ENCODE data around the gene GGCT. TPM values are rescaled to one million over a fixed set of nuclear protein-coding genes. Genes with fewer than 3 reads are reported as not detected.
"Not testable (repeated sequence)": the region's sequence is repeated elsewhere in the genome, so short reads cannot be mapped to it uniquely, and the experiment has no call there.

GGCT gene
- total RNA-seq, 8 experiments from 2014 or later: 31.6 to 71.6 (median 49.3) TPM

DNA sequence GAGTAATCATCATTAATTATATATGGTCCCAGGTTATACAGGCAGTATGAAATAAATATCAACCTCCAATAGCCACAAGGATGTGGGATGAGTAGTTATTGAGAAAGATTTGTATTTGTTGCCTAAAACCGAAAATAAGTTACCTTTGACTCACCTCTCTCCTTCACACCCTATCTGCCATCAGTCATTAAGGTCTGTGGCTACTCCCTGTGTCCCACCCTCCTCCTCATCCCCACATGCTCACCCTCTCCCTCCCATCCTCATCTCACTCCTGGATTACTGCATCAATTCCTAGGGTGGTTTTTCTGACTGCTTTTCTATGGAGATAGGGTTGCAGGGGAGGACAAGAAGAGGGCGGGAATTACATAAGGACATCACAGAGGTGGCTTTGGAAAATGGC, 9.1 kb upstream of the GGCT start:
- in situ Hi-C loops (cut with MboI; ENCODE audit: low pct_unique_long_range_greater_than_20kb in 2 of 9, low sequenced_read_pairs in 9 of 9, unreplicated experiment in 9 of 9): no loop called here
- ATAC-seq (replicated peaks in 6 of 8): peak in 1 of 8 experiments; percentile 20
- H3K4me3 ChIP-seq: no peak overlapping the region
- peaks cover 0 to 13% of the 10 kb centered on the region in 2 donors for H3K4me1 ChIP-seq (replicated peaks in 1 of 2)
- WGBS, 10 experiments: 40 to 100% (median 86%) methylated on average over 1 to 2 of the region's 2 CpGs; no CpG with 5 or more reads in 3 of the 10 experiments
- H3K27ac ChIP-seq: no peak overlapping the region

DNA sequence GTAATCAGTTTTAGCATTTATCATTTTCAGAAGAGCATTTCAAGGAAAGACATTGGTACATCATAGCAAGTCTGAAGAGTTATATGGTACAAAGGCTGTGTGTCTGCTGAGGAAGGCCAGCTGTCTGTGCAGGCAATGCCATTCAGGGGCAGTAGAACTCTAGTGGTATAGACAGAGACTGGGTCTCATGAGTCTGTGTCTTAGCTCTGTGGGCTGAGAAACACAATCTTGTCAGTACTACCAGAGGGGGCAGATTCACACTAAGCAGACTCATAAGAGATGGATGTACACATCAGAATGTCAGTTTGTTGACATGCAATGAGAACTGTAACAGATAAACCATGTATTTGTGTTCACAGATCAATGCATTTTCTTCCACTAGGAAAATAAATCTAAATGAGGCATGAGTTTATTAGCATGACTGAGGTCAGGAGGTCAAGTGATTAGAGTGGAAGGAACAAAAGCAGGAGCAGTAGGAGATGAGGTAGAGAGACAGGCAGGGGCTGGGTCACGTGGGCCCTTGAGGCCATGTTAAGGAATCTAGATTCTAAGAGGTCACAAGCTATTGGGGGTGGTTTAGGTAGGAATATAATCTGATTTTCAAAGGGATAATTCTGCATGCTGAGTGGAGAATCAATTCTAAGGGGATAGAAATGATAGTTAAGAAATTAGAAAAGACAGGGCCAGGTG, 7.5 kb upstream of the GGCT start:
- ATAC-seq (replicated peaks in 6 of 8): peak in 4 of 8 experiments; percentile 32 to 87 (median 58)
- Histone ChIP-seq H3K4me3 (no peak overlapping the region), H3K4me1 (replicated peaks in 1 of 2) (peaks cover 0 to 13% of the 10 kb centered on the region in 2 donors), H3K27ac (no peak overlapping the region)
- in situ Hi-C loops (cut with MboI; ENCODE audit: low pct_unique_long_range_greater_than_20kb in 2 of 9, low sequenced_read_pairs in 9 of 9, unreplicated experiment in 9 of 9): no loop called here
- WGBS, 10 experiments: 29 to 100% (median 57%) methylated on average over 1 of the region's 1 CpG; no CpG with 5 or more reads in 3 of the 10 experiments

DNA sequence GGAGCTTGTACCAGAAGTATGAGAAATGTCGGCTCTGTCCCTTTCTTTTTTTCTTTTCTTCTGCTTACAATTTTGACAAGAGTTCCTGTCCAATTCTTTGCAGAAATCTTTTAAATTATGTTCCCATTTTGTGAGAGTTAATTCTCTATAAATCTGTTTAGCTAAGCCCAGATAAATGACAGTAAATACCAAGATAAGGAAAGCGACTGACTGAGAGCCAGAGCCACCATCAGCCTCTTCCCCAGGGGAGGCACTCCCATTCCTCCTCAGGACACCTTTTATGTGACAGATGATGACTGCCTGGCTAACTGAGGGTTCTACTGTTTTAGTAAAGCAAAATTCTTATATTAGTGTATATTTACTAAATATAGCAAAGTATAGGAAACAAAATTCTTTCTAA, 6.9 kb upstream of the GGCT start:
- in situ Hi-C loops (cut with MboI; ENCODE audit: low pct_unique_long_range_greater_than_20kb in 2 of 9, low sequenced_read_pairs in 9 of 9, unreplicated experiment in 9 of 9): no loop called here
- H3K4me1 ChIP-seq (replicated peaks in 1 of 2): peaks cover 0 to 13% of the 10 kb centered on the region in 2 donors
- ATAC-seq (replicated peaks in 6 of 8): no peak
- no peak overlapping the region for H3K4me3 ChIP-seq
- no peak overlapping the region for H3K27ac ChIP-seq
- WGBS, 10 experiments: 58 to 100% (median 82%) methylated on average over 1 to 2 of the region's 2 CpGs; no CpG with 5 or more reads in 2 of the 10 experiments

DNA sequence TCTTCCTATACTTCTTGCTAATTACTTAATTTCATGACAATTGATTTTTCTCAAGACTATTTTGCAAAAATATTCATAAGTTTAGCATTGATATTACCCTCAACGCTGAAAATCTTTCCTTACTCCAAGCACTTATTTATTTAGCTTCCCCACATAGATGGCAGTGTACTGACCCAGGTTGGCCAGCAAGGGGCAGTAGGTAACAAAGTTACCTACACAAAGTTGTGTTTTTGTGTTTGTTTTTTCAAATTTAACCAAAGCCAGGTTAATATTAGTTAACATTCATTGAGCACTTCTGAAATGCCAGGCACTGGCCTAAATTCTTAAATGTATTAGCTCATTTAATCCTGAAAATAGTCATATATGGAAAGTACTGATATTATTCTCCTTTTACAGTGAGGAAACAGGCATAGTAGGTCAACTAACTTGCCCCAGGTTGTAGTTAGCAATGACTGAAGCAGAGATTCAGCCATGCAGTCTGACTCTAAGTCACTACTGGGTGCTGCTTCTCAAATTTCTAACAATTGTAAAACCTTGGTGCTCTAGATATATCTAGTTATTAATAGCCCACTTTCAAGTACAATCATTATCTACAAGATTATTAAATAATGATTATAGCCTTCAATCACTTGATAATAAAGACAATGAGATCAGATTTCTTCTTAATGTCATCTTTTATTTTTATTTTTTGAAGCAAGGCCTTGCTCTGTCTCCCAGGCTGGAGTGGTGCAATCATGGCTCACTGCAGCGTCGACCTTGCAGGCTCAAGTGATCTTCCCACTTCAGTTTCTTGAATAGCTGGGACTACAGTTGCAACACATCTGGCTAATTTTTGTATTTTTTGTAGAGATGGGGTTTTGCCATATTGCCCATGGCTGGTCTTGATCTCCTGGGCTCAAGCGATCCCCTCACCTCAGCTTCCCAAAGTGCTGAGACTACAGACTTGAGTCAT, 5.8 kb upstream of the GGCT start:
- H3K4me1 ChIP-seq (replicated peaks in 1 of 2): peaks cover 0 to 13% of the 10 kb centered on the region in 2 donors
- peak in 4 of 8 experiments; percentile 21 to 46 (median 38) for ATAC-seq (replicated peaks in 6 of 8)
- in situ Hi-C loops (cut with MboI; ENCODE audit: low pct_unique_long_range_greater_than_20kb in 2 of 9, low sequenced_read_pairs in 9 of 9, unreplicated experiment in 9 of 9): no loop called here
- WGBS, 10 experiments: 0 to 83% (median 52%) methylated on average over 1 to 4 of the region's 4 CpGs
- no peak overlapping the region for H3K27ac ChIP-seq
- no peak overlapping the region for H3K4me3 ChIP-seq

DNA sequence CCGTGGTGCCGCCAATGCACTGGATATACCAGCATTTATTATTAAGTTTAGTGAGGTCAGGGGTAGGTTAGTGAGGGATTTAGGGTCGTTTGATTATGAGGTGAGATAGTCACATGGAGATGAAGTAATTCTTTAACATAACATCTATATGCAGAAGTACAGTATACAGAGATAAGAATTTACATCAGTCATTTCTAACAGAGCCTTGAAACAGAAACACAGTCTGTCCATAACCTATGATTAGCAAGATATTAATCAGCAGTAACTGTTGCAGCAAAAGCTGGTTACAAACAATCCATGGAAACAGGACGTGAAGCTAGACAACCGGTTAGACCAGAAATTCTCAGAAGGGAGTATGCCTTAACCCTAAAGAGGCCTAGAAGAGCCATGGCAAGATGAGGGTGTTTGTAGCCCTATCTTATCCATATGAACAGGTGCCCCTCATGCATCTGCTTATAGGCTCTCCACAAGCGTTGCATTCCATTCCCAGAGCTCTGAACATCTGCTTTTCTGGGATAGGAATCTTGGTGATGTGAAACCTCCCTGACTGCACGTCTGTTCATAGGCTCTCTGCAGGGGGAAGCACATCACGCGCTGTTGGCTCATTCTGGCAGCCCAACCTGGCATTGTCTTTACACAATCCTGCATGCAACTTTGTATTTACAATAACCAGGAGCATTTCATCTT, 4.7 kb upstream of the GGCT start:
- peaks cover 3 to 13% of the 10 kb centered on the region in 2 donors for H3K4me1 ChIP-seq (replicated peaks in 1 of 2)
- H3K4me3 ChIP-seq; H3K27ac ChIP-seq; ATAC-seq (replicated peaks in 6 of 8); in situ Hi-C loops (cut with MboI; ENCODE audit: low pct_unique_long_range_greater_than_20kb in 2 of 9, low sequenced_read_pairs in 9 of 9, unreplicated experiment in 9 of 9): not testable (repeated sequence)
- WGBS, 10 experiments: 73 to 88% (median 83%) methylated on average over 1 to 5 of the region's 9 CpGs; no CpG with 5 or more reads in 3 of the 10 experiments

DNA sequence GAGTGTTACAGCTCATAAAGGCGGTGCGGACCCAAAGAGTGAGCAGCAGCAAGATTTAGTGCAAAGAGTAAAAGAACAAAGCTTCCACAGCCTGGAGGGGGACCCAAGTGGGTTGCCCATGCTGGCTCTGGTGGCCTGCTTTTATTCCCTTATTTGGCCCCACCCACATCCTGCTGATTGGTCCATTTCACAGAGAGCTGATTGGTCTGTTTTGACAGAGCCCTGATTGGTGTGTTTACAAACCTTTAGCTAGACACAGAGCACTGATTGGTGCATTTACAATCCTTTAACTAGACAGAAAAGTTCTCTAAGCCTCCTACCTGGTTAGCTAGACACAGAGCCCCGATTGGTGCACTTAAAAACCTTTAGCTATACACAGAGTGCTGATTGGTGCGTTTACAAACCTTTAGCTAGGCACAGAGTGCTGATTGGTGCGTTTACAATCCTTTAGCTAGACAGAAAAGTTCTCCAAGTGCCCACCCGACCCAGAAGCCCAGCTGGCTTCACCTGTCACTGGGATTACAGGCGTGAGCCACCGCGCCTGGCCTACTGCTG, 2.8 kb upstream of the GGCT start:
- H3K4me1 ChIP-seq (replicated peaks in 1 of 2): peaks cover 7 to 14% of the 10 kb centered on the region in 2 donors
- in situ Hi-C loops (cut with MboI; ENCODE audit: low pct_unique_long_range_greater_than_20kb in 2 of 9, low sequenced_read_pairs in 9 of 9, unreplicated experiment in 9 of 9): not testable (repeated sequence)

DNA sequence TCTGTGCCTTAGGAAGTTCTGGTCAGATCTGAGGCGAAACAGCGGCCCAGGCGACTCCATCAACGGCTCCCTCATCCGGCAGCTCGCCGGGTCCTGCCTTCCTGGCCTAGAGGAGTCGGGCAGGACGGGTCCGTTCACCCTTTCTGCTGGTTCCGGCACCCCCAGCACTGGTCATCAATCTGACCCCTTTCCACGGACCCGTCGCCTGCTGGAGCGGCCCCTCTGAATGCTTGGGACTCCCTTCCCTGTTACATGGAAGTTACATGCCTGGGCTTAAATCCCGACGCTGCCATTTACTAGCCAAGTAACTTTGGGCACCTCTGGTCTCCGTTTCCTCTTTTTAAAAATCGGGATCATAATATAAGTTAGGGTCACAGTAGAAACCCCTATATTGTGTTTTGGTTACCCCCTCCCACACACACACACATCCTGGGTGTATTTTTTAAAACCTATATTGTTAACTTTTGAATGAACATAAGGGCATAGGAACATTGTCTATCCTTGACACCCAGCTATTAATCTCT, 607 bp upstream of the GGCT start:
- 11 to 84% (median 62%) methylated on average over 1 to 15 of the region's 19 CpGs; no CpG with 5 or more reads in 4 of the 10 experiments for WGBS, 10 experiments
- Histone ChIP-seq H3K4me1 (replicated peaks in 1 of 2) (peaks cover 2 to 7% of the 10 kb centered on the region in 2 donors), H3K4me3 (peak overlapping the region; percentile 59 to 78 (median 65)), H3K27ac (peak overlapping the region in 1 of 2 donors; percentile 67)
- ATAC-seq (replicated peaks in 6 of 8): peak in 3 of 8 experiments; percentile 20 to 27 (median 24)
- in situ Hi-C loops (cut with MboI; ENCODE audit: low pct_unique_long_range_greater_than_20kb in 2 of 9, low sequenced_read_pairs in 9 of 9, unreplicated experiment in 9 of 9): no loop called here

More for the DNA sequence above, 2.8 kb upstream of the GGCT start:
- not testable (repeated sequence) for ATAC-seq (replicated peaks in 6 of 8); H3K4me3 ChIP-seq; H3K27ac ChIP-seq
- WGBS, 10 experiments: 67 to 100% (median 100%) methylated on average over 1 to 6 of the region's 9 CpGs; no CpG with 5 or more reads in 3 of the 10 experiments

DNA sequence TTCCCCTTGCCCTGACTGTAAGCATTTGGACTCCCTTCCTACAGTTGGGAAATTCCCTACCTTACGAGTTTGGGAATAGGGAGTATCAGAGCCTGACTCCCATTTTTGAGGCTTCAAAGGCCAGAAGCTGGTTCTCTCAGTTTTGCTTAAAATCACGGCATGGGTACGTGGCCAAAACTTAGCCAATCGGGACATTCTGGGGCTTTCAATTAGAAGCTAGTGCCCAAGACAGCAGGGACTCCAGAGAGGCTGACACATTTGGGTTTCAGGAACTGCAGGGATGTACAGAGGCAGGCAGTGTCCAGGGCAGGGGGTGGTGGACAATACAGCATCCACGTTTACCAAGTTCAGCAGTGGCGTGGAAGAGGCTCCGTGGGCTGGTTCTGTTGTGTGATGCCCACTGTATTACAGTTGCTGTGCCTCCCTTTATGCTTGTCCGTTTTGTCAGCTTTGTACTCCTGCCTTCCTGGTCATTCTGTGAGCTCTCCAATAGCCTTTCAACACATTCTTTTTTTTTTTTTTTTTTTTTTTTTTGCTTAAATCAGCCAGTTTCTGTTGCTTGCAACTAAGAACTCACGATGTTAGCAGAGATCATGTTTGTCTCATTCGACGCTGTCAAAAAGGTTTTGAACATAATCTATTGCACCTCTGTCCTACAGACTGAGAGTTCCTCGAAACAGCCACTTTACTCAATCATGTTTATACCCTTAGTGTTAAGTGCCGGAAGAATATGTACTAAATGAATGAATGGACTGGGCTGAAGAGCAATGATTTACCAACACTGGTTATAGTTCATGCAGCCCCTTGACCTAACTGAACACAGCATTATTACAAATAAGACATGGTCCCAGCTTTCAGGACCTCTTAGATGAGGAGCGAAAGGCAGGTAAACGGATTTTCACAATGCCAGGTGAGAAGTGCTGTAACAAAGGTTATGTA, 1.1 kb downstream of the GGCT start:
- in situ Hi-C loops (cut with MboI; ENCODE audit: low pct_unique_long_range_greater_than_20kb in 2 of 9, low sequenced_read_pairs in 9 of 9, unreplicated experiment in 9 of 9): no loop called here
- Histone ChIP-seq H3K4me1 (replicated peaks in 1 of 2) (peaks cover 2 to 7% of the 10 kb centered on the region in 2 donors), H3K4me3 (peak overlapping the region; percentile 59 to 78 (median 65)), H3K27ac (no peak overlapping the region)
- ATAC-seq (replicated peaks in 6 of 8): no peak
- WGBS, 10 experiments: 8 to 62% (median 42%) methylated on average over 2 to 13 of the region's 15 CpGs

DNA sequence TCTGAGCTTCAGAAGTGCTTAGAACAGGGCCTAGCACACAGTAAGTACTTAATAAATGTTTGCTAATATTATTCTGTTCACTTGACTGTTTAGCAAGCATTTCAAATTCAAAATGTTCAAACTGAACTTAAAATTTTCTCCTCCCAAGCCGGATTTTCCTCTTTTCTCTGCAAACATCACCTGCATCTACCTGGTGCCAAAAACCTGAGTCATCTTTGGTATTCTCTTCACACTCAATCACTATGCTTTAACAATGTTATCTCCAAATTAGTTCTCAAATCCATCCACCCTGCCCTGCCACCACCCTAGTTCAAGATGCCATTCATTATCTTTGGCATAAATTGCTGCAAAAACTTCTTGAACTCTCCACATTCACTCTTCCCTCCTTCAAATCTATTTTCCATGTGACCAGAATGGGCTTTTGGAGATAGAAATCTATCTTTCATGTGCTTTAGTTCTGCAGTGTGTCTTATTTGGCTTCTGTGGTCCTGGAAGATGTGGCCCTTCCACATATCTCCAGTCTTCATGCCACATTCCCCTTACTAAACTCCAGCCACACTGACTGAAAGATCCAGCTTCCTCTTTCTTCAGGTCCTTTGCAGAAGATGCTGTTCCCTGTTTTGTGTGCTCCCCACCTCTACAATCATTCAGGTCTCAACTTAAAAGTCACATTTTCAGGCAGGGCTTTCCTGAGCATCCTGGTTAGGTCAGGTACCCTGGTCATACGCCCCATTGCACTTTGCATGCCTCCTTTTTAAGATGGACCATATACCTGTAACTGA, 2.0 kb downstream of the GGCT start:
- WGBS, 10 experiments: 60 to 100% (median 100%) methylated on average over 1 to 2 of the region's 2 CpGs; no CpG with 5 or more reads in 1 of the 10 experiments
- no peak for ATAC-seq (replicated peaks in 6 of 8)
- Histone ChIP-seq H3K4me1 (replicated peaks in 1 of 2) (peaks cover 2 to 7% of the 10 kb centered on the region in 2 donors), H3K4me3 (no peak overlapping the region), H3K27ac (no peak overlapping the region)
- in situ Hi-C loops (cut with MboI; ENCODE audit: low pct_unique_long_range_greater_than_20kb in 2 of 9, low sequenced_read_pairs in 9 of 9, unreplicated experiment in 9 of 9): no loop called here

DNA sequence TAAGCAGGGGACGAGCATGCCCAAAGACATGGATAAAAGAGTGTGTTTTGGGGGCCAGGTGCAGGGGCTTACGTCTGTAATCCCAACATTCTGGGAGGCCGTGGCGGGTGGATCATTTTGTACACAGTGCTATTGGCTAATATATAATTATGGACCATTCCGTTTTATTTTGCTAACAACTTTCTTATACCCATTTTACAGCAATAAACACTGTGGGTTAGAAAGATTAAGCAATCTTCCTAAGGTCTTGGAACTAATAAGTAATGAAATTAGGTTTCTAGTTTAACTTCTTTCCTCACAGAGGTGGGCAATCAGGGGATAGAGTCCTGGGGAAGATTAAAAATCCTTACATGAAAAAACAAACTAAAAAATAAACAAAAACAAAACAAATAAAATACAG, 3.4 kb downstream of the GGCT start:
- no peak overlapping the region for H3K27ac ChIP-seq
- peaks cover 2 to 7% of the 10 kb centered on the region in 2 donors for H3K4me1 ChIP-seq (replicated peaks in 1 of 2)
- H3K4me3 ChIP-seq: no peak overlapping the region
- ATAC-seq (replicated peaks in 6 of 8): no peak
- in situ Hi-C loops (cut with MboI; ENCODE audit: low pct_unique_long_range_greater_than_20kb in 2 of 9, low sequenced_read_pairs in 9 of 9, unreplicated experiment in 9 of 9): no loop called here
- WGBS, 10 experiments: 94 to 100% (median 100%) methylated on average over 1 to 5 of the region's 5 CpGs; no CpG with 5 or more reads in 1 of the 10 experiments

DNA sequence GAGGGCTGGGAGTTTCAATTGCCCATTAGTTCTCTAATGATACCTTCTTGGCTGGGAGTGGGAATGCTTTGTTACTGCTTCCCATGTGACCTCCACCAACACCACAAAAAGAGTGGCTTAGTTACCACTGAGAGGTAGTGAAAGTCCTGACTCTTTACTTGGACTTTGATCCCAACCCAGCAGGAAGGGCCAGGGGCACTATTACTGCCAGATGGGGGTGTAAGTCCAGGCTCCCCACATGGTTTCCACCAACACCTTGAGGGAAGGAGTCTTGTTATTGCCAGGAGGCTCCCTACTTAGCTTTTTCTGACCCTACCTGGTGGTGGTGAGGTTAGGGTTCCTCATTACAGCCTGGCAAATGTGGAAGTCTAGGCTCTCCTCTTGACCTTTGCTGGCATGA, 11.4 kb downstream of the GGCT start:
- ATAC-seq (replicated peaks in 6 of 8): no peak
- Histone ChIP-seq H3K4me1 (replicated peaks in 1 of 2) (no peaks in the 10 kb centered on the region), H3K27ac (no peak overlapping the region), H3K4me3 (no peak overlapping the region)
- in situ Hi-C loops (cut with MboI; ENCODE audit: low pct_unique_long_range_greater_than_20kb in 2 of 9, low sequenced_read_pairs in 9 of 9, unreplicated experiment in 9 of 9): no loop called here

Data from motor neuron (in vitro differentiated cells).